Right lobe of liver (tissue), 6 donors: ENCODE results near the gene ZMIZ1. TPM values are rescaled to one million over a fixed set of nuclear protein-coding genes. Genes with fewer than 3 reads are reported as not detected.

Source experiments
- ATAC-seq, 4 donors: fragments of 200-7000 bp; cut with Tn5 transposase; one replicate each; pipeline ENCODE4 v1.9.1; 2020; ENCODE audit warnings: mild to moderate bottlenecking in 4 of 4, moderate library complexity in 4 of 4
- DNase-seq, 3 donors: peaks; one replicate each; pipeline ENCODE4 v3.0.0-alpha.2; 2020
- H3K27ac ChIP-seq, 3 donors: fragments of 200-600 bp; one replicate each; pipeline ENCODE4 v1.8.0; 2022
- H3K27me3 ChIP-seq, 2 donors: fragments of 200-600 bp; one replicate each; pipeline ENCODE4 v1.8.0; 2022
- H3K36me3 ChIP-seq, 4 donors: fragments of 200-600 bp; sonication (generic) in 1 of 4; one replicate each; pipeline versions ENCODE4 v1.5.1 to v1.8.0; 2017 to 2022; ENCODE audit warnings: control low read depth in 1 of 4
- H3K4me1 ChIP-seq, 4 donors: fragments of 200-600 bp; sonication (generic) in 1 of 4; one replicate each; pipeline versions ENCODE4 v1.5.1 to v1.8.0; 2017 to 2022; ENCODE audit warnings: control low read depth in 1 of 4
- H3K4me3 ChIP-seq, 3 donors: fragments of 200-600 bp; one replicate each; pipeline ENCODE4 v1.8.0; 2022
- H3K9me3 ChIP-seq, 4 donors: fragments of 200-600 bp; sonication (generic) in 1 of 4; one replicate each; pipeline versions ENCODE4 v1.5.1 to v1.8.0; 2017 to 2022; ENCODE audit warnings: control low read depth in 1 of 4
- POLR2A ChIP-seq: fragments of 450-650 bp; IDR thresholded peaks from one replicate; pipeline ENCODE4 v1.6.1; 2017; ENCODE audit warnings: antibody characterized with exemption, mild to moderate bottlenecking
- WGBS: methylation state at CpG from one replicate; pipeline ENCODE4 v1.1.6; 2018; ENCODE audit warnings: low coverage, low lambda C conversion rate; ENCODE audit not compliant: insufficient coverage; ENCODE audit errors: missing lambda C conversion rate; 5-methylcytosine and 5-hydroxymethylcytosine counted together
- intact Hi-C, 2 donors: fragments of 100-400 bp; cut with DNase I; formaldehyde crosslinking; loops; one replicate each; pipeline versions ENCODE4 v1.11.2 to v1.14.1; 2022
- total RNA-seq, 6 experiments: library from RNA; depleted of rRNA in 2 of 6; stranded (reverse); fragments of >200 nt in 2 of 6; fragmentation: NEBNext Ultra II Directional in 3 of 6; extraction: Animal tissue kit (Norgen Biotek cat#: 25700) in 3 of 6; gene quantifications; one replicate each; pipeline versions ENCODE4 v1.1.0 to v1.2.4, GENCODE V29; 2016 to 2023
- TF ChIP-seq, protein P1 (sequence below), 4 donors: fragments of 200-600 bp in 3 of 4; fragments of 450-650 bp in 1 of 4; IDR thresholded peaks; one replicate each; pipeline versions ENCODE4 v1.5.1 to v1.8.0; 2016 to 2022; ENCODE audit warnings: antibody characterized with exemption in 4 of 4, mild to moderate bottlenecking in 2 of 4
- donor health status: DM: no; HTN: yes; CAD: no.
- donor health status: DM: no; HTN: no; CAD: no.
- donor health status: DM: no; HTN: no; CAD: no.
- donor health status: DM: no; HTN: yes; CAD: no.
- donor health status: DM: no; HTN: yes; CAD: no.

ZMIZ1 gene
- total RNA-seq, 6 experiments from 2014 or later = 9.9 to 22.8 (median 12.3) TPM

DNA sequence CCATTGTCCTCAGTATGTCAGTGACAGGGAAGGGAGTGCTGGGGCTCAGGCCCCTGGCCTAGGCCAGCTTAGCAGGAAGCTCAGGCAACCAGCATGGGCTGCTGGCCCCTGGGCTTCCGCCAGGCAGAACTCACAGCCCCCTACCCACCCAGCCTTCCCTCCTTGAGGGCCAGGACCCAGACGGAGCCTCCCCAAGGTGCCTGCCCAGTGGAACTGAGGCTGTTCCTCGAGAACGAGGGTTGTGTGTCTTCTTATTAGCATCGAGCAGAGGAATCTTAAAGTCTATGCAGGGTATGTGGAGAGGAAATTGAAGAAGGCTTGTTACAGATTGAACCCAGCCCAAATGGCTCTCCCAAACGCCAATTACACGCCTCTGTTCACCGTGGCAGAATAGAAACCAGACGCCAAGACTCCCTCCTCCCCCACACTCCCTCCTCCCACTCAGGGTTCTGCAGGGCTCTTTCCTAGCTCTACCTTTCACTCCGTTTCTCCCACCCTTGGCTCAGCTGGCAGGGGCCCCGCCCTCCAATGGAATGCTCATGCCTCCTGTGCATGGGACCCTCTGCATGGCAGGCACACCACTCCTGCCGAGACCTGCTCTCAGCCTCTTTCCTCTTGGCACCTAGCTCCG lies 134.4 kb downstream of the ZMIZ1 start:
- no peaks in the 10 kb centered on the region for H3K27me3 ChIP-seq
- intact Hi-C loops = no loop called here
- no peak overlapping the region for H3K4me3 ChIP-seq
- no peak overlapping the region for H3K27ac ChIP-seq
- DNase-seq (no peak), ATAC-seq (no peak)
- 91% methylated on average over 9 of the region's 13 CpGs for WGBS
- peaks cover 0 to 10% (median 2%) of the 10 kb centered on the region in 4 donors for H3K36me3 ChIP-seq
- peaks cover 0 to 7% (median 0%) of the 10 kb centered on the region in 4 donors for H3K4me1 ChIP-seq
- H3K9me3 ChIP-seq = no peaks in the 10 kb centered on the region
- TF ChIP-seq POLR2A = no peak
- TF ChIP-seq, protein P1, sequence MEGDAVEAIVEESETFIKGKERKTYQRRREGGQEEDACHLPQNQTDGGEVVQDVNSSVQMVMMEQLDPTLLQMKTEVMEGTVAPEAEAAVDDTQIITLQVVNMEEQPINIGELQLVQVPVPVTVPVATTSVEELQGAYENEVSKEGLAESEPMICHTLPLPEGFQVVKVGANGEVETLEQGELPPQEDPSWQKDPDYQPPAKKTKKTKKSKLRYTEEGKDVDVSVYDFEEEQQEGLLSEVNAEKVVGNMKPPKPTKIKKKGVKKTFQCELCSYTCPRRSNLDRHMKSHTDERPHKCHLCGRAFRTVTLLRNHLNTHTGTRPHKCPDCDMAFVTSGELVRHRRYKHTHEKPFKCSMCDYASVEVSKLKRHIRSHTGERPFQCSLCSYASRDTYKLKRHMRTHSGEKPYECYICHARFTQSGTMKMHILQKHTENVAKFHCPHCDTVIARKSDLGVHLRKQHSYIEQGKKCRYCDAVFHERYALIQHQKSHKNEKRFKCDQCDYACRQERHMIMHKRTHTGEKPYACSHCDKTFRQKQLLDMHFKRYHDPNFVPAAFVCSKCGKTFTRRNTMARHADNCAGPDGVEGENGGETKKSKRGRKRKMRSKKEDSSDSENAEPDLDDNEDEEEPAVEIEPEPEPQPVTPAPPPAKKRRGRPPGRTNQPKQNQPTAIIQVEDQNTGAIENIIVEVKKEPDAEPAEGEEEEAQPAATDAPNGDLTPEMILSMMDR (IDR thresholded peaks at IDR 0.05) = no peak

DNA sequence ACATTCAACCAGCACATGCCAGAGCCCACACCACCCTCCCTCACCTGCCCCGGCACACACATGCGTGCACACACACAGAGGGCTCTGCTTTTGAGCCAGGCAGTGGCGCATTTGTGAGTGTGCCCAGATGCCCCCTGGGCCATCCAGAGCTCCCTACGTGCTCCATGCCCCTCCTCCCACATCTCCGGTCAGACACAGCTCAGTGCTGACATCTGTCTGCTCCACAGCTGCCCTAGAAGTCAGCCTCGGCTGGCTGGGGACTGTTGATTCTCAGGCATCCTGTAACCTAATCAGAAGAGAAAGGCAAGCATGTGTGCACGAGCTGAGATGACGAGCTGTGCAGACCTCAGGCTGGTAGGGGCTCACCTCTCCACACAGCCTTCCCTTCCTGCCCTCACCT lies 135.1 kb downstream of the ZMIZ1 start:
- TF ChIP-seq POLR2A = no peak
- TF ChIP-seq, protein P1 (IDR thresholded peaks at IDR 0.05) = no peak
- ATAC-seq (no peak), DNase-seq (no peak)
- no peak overlapping the region for H3K27ac ChIP-seq
- 75% methylated on average over 5 of the region's 8 CpGs for WGBS
- peaks cover 0 to 15% (median 6%) of the 10 kb centered on the region in 4 donors for H3K36me3 ChIP-seq
- H3K4me3 ChIP-seq = no peak overlapping the region
- H3K27me3 ChIP-seq = no peaks in the 10 kb centered on the region
- H3K9me3 ChIP-seq = no peaks in the 10 kb centered on the region
- peaks cover 0 to 7% (median 0%) of the 10 kb centered on the region in 4 donors for H3K4me1 ChIP-seq
- intact Hi-C loops = no loop called here

DNA sequence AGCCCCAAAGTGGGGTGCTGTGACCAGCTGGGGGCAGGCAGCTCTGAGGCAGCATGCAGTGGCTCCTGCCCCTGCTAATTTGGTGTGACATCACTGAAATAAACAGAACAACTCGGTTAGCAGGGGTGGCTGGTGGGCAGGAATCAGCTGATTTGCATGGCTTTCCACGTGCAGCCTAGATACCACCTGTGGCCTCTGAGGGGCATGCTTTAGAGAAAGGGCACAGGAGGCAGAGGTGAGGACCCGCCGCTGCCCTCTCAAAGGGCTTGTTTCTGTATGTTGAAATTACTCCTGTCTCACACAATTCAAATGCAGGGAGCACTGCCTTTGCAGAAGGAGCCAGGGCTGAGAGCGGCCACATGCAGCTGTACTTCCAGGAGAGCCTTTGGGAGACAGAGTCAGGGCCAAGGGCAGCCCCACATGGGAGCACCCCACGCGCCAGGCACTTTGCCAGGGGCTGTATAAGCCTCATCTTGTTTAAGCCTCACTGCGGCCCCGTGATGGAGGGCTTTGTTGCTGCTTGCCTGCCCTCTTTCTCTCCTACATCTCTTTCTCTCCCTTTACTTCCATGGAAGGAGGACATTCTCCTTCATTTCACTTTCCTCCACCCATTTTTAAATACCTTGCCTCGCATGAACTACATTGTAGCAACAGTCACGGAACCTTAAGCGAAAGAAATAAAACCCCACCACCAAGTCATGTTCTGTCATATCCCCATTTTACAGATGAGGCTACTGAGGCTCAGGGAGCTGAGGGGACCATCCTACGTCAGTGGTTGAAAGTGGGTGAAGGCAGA lies 137.7 kb downstream of the ZMIZ1 start:
- TF ChIP-seq POLR2A = no peak
- TF ChIP-seq, protein P1 (IDR thresholded peaks at IDR 0.05) = no peak
- DNase-seq (no peak), ATAC-seq (no peak)
- 83% methylated on average over 10 of the region's 13 CpGs for WGBS
- no peaks in the 10 kb centered on the region for H3K27me3 ChIP-seq
- no peak overlapping the region for H3K27ac ChIP-seq
- no peak overlapping the region for H3K4me3 ChIP-seq
- H3K36me3 ChIP-seq = peaks cover 0 to 18% (median 9%) of the 10 kb centered on the region in 4 donors
- no peaks in the 10 kb centered on the region for H3K9me3 ChIP-seq
- no peaks in the 10 kb centered on the region for H3K4me1 ChIP-seq
- intact Hi-C loops = no loop called here

DNA sequence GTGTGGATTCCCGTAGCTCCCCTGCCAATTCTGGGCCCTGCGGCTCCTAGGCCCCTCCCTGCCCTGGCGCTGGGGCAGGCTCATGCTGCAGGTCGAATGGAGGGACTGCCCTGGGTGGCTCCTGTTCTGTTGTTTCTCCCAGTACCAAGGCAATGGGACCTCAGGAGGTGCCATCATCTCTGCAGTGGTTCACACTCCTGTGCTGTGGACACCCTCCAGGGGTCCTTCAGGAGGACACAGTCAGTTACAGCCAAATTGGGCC lies 138.3 kb downstream of the ZMIZ1 start:
- H3K9me3 ChIP-seq = no peaks in the 10 kb centered on the region
- intact Hi-C loops = no loop called here
- no peaks in the 10 kb centered on the region for H3K4me1 ChIP-seq
- ATAC-seq (no peak), DNase-seq (no peak)
- no peaks in the 10 kb centered on the region for H3K27me3 ChIP-seq
- no CpG with 5 or more reads among the region's 4 CpGs for WGBS
- H3K4me3 ChIP-seq = no peak overlapping the region
- H3K27ac ChIP-seq = no peak overlapping the region
- TF ChIP-seq, protein P1 (IDR thresholded peaks at IDR 0.05) = no peak
- no peak for TF ChIP-seq POLR2A
- H3K36me3 ChIP-seq = peaks cover 0 to 18% (median 9%) of the 10 kb centered on the region in 4 donors
